DMS153 treated with DMSO at 0.1 percent for 48 hours (cell line): ENCODE measurements around the gene MIF4GD.
"Not testable (repeated sequence)": the region's sequence is repeated elsewhere in the genome, so short reads cannot be mapped to it uniquely, and the experiment has no call there.

Experiments
- DNase-seq: peaks from one replicate; lab custom pipeline; 2025; ENCODE audit not compliant: unreplicated experiment; lab: John Stamatoyannopoulos, UW

The MIF4GD gene

GRCh38 chr17:75288770-75289114 lies 17.7 kb upstream of the MIF4GD start:
- peak; percentile 55 for DNase-seq

DNA sequence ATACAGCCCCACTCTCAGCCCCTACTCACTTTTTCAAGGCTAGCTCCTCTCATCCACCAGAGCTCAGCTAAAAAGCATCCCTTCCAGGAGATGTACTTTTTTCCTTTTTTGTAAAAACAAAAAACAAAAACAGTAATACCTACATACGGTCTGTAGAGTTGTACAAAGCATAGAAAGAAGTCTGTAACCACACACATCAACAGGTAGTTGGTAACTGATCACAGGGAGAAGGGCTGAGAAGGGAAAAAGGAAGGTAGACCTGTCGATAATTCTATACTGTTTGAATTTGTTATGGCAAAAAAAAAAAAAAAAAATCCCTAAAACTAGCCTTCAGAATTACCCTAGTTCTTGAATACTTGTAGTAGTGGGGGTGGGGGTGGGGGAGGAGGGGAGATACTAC lies 17.3 kb upstream of the MIF4GD start:
- no peak for DNase-seq

GRCh38 chr17:75287221-75287620 lies 16.2 kb upstream of the MIF4GD start:
- DNase-seq: no peak

DNA sequence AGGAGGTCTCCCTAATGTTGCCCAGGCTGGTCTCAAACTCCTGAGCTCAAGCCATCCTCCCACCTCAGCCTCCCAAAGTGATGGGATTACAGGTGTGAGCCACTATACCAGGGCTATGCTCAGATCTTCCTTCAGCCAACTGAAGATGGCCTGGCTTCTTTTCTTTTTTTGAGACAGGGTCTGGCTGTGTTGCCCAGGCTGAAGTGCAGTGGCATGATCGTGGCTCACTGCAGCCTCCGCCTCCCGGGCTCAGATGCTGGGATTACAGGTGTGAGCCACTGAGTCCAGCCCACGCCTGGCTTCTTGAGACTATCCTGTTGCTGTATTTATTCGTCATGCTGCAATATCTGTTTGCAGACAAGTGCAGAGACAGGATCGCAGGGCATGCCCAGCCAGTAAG lies 14.1 kb upstream of the MIF4GD start:
- DNase-seq: no peak

DNA sequence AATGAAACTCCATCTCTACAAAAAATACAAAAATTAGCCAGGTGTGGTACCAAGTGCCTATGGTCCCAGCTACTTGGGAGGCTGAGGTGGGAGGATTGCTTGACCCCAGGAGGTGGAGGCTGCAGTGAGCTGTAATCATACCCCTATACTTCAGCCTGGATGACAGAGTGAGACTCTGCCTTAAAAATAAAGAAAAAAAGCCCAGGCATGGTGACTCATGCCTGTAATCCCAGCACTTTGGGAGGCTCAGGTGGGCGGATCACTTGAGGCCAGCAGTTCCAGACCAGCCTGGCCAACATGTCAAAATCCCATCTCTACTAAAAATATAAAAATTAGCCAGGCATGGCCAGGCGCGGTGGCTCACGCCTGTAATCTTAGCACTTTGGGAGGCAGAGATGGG lies 9.2 kb upstream of the MIF4GD start:
- not testable (repeated sequence) for DNase-seq

DNA sequence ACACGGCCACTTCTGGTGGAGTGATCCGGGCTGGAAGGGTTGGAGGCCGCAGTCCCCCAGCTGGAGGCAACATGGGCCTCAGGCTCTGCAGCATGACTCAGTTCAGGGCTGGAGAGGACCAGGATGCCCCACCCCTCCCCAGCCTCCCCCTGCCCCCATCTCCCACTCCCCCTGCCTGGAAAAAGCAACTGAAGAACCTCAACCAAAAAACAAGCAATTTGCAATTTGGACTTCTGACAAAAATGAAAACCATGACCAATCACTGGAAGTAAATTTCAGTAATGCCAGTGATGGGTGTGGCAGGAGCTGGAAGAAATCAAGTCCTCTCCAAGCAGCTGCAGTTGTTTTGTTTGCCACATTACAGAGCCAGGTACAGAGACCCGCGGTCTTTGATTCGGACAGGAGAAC lies 6.6 kb upstream of the MIF4GD start:
- no peak for DNase-seq

GRCh38 chr17:75273977-75274708 lies 3.1 kb upstream of the MIF4GD start:
- DNase-seq: no peak

DNA sequence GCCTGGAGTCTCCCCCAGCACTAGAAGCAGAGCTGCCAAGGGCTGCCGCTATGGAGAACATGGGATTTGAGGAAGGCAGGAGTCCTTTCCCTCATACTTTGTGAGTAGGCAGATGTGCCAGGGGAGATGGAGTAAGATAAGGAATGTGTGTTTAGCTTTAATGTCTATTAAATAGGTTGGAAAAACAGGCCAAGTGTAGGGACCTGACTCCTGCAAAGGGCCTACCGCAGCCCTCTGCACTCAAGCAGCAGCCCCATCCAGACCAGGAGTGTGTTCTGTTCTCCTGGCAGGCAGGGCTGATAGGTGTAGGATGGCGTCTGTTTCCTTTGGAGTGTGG lies 1.8 kb upstream of the MIF4GD start:
- no peak for DNase-seq

GRCh38 chr17:75271955-75272847 lies 1.2 kb upstream of the MIF4GD start:
- no peak for DNase-seq

DNA sequence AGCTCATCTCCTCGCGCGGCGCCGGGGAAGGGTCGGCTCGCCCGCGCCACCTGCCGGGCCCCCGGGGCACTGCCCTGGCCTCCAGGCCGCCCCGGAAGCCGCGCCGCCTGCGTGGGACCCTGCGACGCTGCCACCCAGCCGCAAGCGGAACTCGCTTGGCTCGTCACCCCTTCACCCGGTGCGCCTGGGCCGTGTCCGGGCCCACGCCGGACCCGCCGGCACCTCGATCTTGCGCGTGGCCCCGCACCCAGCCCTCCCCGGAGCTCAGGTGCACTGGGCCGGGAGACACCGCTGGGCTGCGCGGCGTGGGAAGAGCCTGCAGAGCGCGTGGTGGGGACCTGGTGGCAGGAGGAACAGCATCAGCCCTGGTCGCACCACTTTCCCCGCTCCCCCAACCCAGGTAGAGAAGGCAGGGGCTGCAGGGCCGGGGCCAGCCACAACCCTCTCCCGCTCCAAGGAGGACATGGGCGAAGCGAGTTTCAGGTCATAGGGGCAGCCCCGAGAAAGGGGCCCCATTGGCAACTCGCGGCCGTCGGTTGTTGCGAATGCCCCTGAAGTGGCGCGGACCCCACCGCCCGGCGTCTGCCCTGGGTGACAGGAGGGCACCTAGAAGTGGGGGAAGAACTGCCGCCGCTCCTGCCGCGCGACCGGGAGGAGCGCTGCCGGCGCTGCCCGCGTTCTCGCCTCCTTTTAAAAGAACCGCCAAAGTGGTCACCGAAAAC lies 363 bp upstream of the MIF4GD start:
- peak; percentile 58 for DNase-seq

GRCh38 chr17:75270218-75270965 lies 639 bp downstream of the MIF4GD start:
- peak; percentile 61 for DNase-seq

- DNase-seq: no peak
These were observed 1.2 kb downstream of the MIF4GD start for GRCh38 chr17:75269844-75270217.

DNA sequence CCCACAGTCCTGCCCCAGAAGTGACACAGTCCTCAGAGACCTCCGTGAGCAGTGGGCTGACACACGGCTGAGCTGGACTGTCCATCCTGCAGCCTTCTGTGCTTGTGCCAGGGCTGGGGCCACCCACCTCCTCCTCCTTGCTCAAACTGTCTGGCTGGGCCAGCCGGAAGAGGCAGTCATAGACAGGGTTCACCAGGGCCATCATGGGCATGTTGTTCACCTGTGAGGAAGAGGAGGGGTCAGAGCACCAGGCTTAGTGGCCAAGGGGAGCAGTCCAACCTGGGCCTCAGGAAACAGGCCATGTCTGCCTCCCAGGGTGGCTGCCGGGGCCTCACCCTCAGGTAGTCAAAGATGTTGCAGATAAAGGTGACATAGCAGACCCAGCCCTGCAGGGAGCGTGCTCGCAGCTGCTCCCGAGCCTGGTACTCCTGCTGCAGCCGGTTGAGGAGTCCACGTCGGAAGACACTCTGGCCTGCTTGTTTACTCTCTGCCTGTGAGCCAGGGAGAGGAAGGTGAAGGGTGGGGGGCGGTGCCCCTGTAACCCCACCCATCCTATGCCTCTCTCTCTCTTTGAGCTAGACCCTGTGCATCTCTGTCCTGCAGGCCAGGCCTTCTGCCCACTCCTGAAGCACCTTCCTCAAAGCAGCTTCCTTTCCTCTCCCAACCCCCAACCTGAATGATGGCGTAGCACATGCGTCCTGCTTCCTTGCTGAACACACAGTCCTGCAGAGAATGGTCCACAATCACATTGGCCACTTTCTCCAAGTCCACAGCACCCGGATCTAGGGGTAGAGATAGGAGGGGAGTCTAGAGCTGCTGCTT lies 3.4 kb downstream of the MIF4GD start:
- peak; percentile 20 for DNase-seq

- DNase-seq: no peak
These were observed 3.9 kb downstream of the MIF4GD start for GRCh38 chr17:75267153-75267410.

DNA sequence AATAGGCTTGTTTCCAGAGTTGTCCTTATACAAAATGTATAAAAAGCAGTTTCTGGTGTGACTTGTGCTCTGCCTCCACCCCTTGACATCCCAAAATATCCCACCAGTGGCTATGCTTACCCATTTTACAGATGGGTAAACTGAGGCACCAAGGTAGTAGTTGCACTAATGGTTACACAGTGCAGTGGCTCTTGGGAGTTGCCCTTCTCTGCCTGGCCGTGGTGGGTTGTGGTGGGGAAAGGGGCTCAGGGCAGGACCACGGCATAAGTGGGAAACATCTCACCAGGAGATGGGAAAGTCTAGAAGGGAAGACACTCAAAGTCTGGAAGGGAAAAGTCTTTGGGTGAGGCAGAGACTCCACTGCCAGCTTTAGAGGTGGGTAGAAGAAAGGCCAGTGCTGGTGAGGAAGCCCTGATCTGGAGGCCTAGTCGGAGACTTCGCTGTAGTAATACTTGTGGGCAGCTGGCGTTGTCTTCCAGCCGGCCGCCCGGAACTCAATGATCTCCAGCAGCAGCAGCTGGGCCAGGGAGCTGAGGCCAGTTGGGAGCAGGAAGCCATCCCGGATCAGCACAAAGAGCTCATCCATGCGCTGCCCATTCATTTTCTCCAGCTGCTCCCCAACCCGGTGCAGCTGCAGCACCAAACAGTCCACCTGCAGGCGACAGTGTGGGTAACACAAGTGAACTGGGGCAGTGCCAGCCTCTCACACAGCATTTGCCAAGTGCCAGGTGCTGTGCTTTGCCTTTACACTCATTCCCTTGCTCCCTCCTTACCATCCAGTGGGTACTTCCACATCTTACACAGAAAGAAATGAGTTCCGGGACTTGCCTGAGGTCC lies 4.5 kb downstream of the MIF4GD start:
- no peak for DNase-seq

DNA sequence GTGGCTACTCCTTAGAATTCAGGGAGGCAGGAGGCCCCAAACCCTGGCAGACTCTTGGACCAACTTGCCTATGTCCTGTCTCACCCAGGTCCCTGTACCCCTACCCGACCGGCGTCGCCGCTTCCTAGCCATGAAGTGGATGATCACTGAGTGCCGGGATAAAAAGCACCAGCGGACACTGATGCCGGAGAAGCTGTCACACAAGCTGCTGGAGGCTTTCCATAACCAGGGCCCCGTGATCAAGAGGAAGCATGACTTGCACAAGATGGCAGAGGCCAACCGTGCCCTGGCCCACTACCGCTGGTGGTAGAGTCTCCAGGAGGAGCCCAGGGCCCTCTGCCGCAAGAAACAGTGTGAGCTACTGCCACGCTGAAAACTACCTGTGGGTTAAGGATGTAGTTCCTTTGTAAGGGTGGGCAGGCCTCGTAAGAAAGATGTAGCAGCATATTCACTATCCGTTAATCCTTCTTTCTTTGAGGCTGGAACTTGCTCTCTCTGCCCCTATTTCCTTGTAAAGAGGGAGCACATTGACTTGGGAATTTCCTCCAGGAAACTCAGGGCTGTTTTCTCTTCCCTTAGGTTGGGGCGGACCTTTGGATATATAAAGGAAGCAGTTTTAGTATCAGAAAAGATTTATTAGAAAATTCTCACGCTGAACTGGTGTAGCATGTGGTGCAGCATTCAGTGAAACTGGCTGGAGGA lies 5.3 kb downstream of the MIF4GD start:
- DNase-seq: no peak

DNA sequence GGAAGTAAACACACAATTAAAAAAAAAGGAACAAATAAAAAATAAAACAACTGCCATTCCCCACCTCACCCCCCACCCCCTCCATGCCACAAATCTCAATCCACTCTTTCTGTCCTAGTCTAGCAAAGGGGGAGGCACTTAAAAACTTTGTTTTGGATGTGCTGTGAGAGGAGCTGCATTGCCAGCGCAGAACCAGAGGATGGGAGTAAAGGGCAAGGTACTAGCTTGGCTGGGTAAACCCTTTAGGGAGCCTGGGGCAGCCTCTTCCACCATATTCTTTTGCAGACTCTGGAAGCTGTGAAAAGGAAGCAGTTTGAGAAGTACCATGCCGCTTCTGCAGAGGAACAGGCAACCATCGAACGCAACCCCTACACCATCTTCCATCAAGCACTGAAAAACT lies 8.0 kb downstream of the MIF4GD start:
- DNase-seq: no peak

DNA sequence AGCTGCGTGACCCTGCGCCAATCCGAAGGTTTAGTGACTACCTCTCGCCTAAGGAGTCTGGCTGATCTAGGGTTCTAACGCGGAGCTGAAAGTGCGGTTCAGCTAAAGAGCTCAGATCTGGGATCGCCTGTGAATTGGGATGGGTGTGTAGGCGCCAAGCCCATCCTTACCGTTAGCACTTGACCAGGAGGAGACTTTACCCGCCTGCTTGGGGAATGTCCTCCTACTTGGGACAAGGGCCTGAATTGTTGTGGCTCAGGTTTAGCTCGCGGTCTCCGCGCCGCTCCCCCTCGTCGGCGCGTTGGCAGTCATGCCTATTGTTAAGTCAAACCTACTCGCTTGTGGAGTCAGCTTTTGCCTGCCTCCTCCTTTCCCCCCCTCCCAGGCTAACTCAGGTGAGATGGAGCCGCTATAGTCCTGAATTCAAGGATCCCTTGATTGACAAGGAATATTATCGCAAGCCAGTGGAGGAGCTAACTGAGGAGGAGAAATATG lies 8.9 kb downstream of the MIF4GD start:
- no peak for DNase-seq
